Activated T-cell treated with anti-CD3 and anti-CD28 coated beads, Interleukin-2, amount 50 U/mL, for 48 hours (primary cell): ENCODE data around the gene RAB5B.
"Not testable (repeated sequence)": the region's sequence is repeated elsewhere in the genome, so short reads cannot be mapped to it uniquely, and the experiment has no call there.

ENCODE experiments used
- DNase-seq, 2 experiments: peaks; one replicate each; pipeline ENCODE4 v3.0.0-alpha.2; 2020

The RAB5B gene

GRCh38 chr12:55984861-55985260 lies 11.0 kb downstream of the RAB5B start:
- DNase-seq: no peak

GRCh38 chr12:55985341-55985740 lies 11.5 kb downstream of the RAB5B start:
- DNase-seq: no peak

- DNase-seq: not testable (repeated sequence)
Measured at GRCh38 chr12:55985976-55986375, 12.1 kb downstream of the RAB5B start.

- DNase-seq: no peak
Measured at GRCh38 chr12:55991110-55991509, 17.2 kb downstream of the RAB5B start.

GRCh38 chr12:55993230-55993853 lies 19.5 kb downstream of the RAB5B start:
- DNase-seq: no peak

- no peak for DNase-seq
Measured at GRCh38 chr12:55995366-55995765, 21.5 kb downstream of the RAB5B start.

- peak; percentile 66 to 69 for DNase-seq
Measured at GRCh38 chr12:55996201-55996714, 22.4 kb downstream of the RAB5B start.

- peak; percentile 48 to 60 for DNase-seq
Measured at GRCh38 chr12:55996715-55997534, 23.0 kb downstream of the RAB5B start, which contains the start of gene SUOX. Gene SUOX, plus strand, starts transcription at chr12:55997276. Its CDS starts 4,946 bp downstream, at chr12:56002222.

GRCh38 chr12:55997535-55997859 lies 23.6 kb downstream of the RAB5B start:
- no peak for DNase-seq

- DNase-seq: peak in 1 of 2 experiments; percentile 28
Measured at GRCh38 chr12:55999522-55999921, 25.6 kb downstream of the RAB5B start.

GRCh38 chr12:55999999-56000540 lies 26.2 kb downstream of the RAB5B start:
- DNase-seq: not testable (repeated sequence)

- DNase-seq: no peak
Measured at GRCh38 chr12:56001487-56002100, 27.7 kb downstream of the RAB5B start.

GRCh38 chr12:56003376-56003775 lies 29.5 kb downstream of the RAB5B start:
- not testable (repeated sequence) for DNase-seq

- no peak for DNase-seq
Measured at GRCh38 chr12:56004211-56004610, 30.3 kb downstream of the RAB5B start.

GRCh38 chr12:56007564-56008559 lies 34.0 kb downstream of the RAB5B start:
- DNase-seq: peak; percentile 78 to 79

- DNase-seq: no peak
Measured at GRCh38 chr12:56010111-56010570, 36.3 kb downstream of the RAB5B start.

GRCh38 chr12:56011509-56012090 lies 37.7 kb downstream of the RAB5B start:
- DNase-seq: no peak

GRCh38 chr12:56013482-56013881 lies 39.6 kb downstream of the RAB5B start:
- no peak for DNase-seq

- DNase-seq: no peak
Measured at GRCh38 chr12:56014205-56014604, 40.3 kb downstream of the RAB5B start.

- DNase-seq: no peak
Measured at GRCh38 chr12:56017181-56017580, 43.3 kb downstream of the RAB5B start.

GRCh38 chr12:56018356-56018755 lies 44.5 kb downstream of the RAB5B start:
- no peak for DNase-seq
